SU-DHL-6 (cell line): ENCODE results near the gene CNFN.

ENCODE experiments used
- H2AFZ ChIP-seq: fragments of 200-600 bp; sonication (generic); 2 replicates; pipeline ENCODE4 v1.6.1; 2014; ENCODE audit warnings: low read depth, mild to moderate bottlenecking, moderate library complexity, mixed read lengths, antibody characterized with exemption, low read length; ENCODE audit not compliant: severe bottlenecking
- H3F3A ChIP-seq: fragments of 200-600 bp; shearing (Covaris generic); 2 replicates; pipeline ENCODE4 v1.6.0; 2016; ENCODE audit warnings: antibody characterized with exemption, mild to moderate bottlenecking; ENCODE audit not compliant: insufficient read depth
- H3K27ac ChIP-seq: fragments of 200-600 bp; sonication (generic); 2 replicates; pipeline ENCODE4 v1.5.1; 2016; ENCODE audit warnings: low read depth, mild to moderate bottlenecking, low read length, moderate library complexity, mixed read lengths
- H3K27me3 ChIP-seq: fragments of 200-600 bp; sonication (generic), shearing (Covaris generic); 2 replicates; pipeline ENCODE4 v1.6.0; 2014; ENCODE audit warnings: mild to moderate bottlenecking, low read length
- H3K36me3 ChIP-seq: fragments of 200-600 bp; sonication (generic); 2 replicates; pipeline ENCODE4 v1.6.1; 2014; ENCODE audit warnings: mild to moderate bottlenecking, low read length, mixed read lengths
- H3K4me2 ChIP-seq: fragments of 300-600, 200-600 bp; shearing (Covaris generic), sonication (generic); 2 replicates; pipeline ENCODE4 v1.6.0; 2014; ENCODE audit warnings: low read length, low read depth, mild to moderate bottlenecking; ENCODE audit not compliant: poor library complexity, severe bottlenecking
- H3K4me3 ChIP-seq: fragments of 200-600 bp; sonication (generic); 2 replicates; pipeline ENCODE4 v1.5.1; 2014; ENCODE audit warnings: antibody characterized with exemption, low read length, mild to moderate bottlenecking, mixed read lengths; ENCODE audit not compliant: insufficient read depth, poor library complexity, severe bottlenecking
- H3K79me2 ChIP-seq: fragments of 200-600 bp; sonication (generic); 2 replicates; pipeline ENCODE4 v1.6.1; 2014; ENCODE audit warnings: mild to moderate bottlenecking, low read length, moderate library complexity; ENCODE audit not compliant: insufficient read depth
- H3K9ac ChIP-seq: fragments of 200-600 bp; sonication (generic); 2 replicates; pipeline ENCODE4 v1.7.0; 2014; ENCODE audit warnings: mild to moderate bottlenecking, low read length
- H3K9me2 ChIP-seq: fragments of 200-600 bp; sonication (generic); replicated peaks from 2 replicates; pipeline ENCODE4 v1.6.1; 2014; ENCODE audit warnings: low read length; ENCODE audit not compliant: insufficient read depth
- H3K9me3 ChIP-seq: fragments of 200-600 bp; sonication (generic); 2 replicates; pipeline ENCODE4 v1.6.1; 2014; ENCODE audit warnings: low read length, mixed read lengths; ENCODE audit not compliant: insufficient read depth
- H4K20me1 ChIP-seq: fragments of 200-600 bp; sonication (generic); 2 replicates; pipeline ENCODE4 v1.6.1; 2014; ENCODE audit warnings: low read depth, mild to moderate bottlenecking, antibody characterized with exemption, low read length, moderate library complexity, mixed read lengths
- CTCF ChIP-seq: fragments of 200-600 bp; sonication (generic); IDR thresholded peaks from one replicate; pipeline ENCODE4 v1.5.1; 2017; ENCODE audit warnings: antibody characterized with exemption, mild to moderate bottlenecking, low read length, moderate library complexity; ENCODE audit not compliant: insufficient read depth, poor library complexity, severe bottlenecking
- EZH2phosphoT487 ChIP-seq: fragments of 200-600 bp; sonication (generic), shearing (Covaris generic); conservative IDR thresholded peaks from 2 replicates; pipeline ENCODE4 v1.6.1; 2018; ENCODE audit warnings: mild to moderate bottlenecking, antibody characterized with exemption, low read length, moderate library complexity, mixed read lengths

CNFN gene

GRCh38 chr19:42409477-42409876, 19.4 kb upstream of the CNFN start:
- no peak overlapping the region for H3K4me2 ChIP-seq
- no peaks in the 10 kb centered on the region for H3F3A ChIP-seq
- no peak overlapping the region for H3K27ac ChIP-seq
- H3K36me3 ChIP-seq, result no peaks in the 10 kb centered on the region
- no peaks in the 10 kb centered on the region for H3K9me3 ChIP-seq
- no peak for TF ChIP-seq CTCF
- H3K79me2 ChIP-seq, result no peaks in the 10 kb centered on the region
- H3K9me2 ChIP-seq, result no peaks in the 10 kb centered on the region
- H4K20me1 ChIP-seq, result no peaks in the 10 kb centered on the region
- no peak overlapping the region for H2AFZ ChIP-seq
- no peaks in the 10 kb centered on the region for H3K27me3 ChIP-seq
- H3K9ac ChIP-seq, result no peak overlapping the region
- no peak overlapping the region for H3K4me3 ChIP-seq

- Histone ChIP-seq H3K27me3 (no peaks in the 10 kb centered on the region), H3K9ac (no peak overlapping the region), H3K9me3 (no peaks in the 10 kb centered on the region), H3K4me2 (no peak overlapping the region), H3F3A (no peaks in the 10 kb centered on the region), H3K79me2 (no peaks in the 10 kb centered on the region), H2AFZ (no peak overlapping the region), H4K20me1 (no peaks in the 10 kb centered on the region), H3K36me3 (no peaks in the 10 kb centered on the region), H3K4me3 (no peak overlapping the region), H3K27ac (no peak overlapping the region), H3K9me2 (no peaks in the 10 kb centered on the region)
- TF ChIP-seq EZH2phosphoT487, result no peak
- no peak for TF ChIP-seq CTCF
Measured at GRCh38 chr19:42407816-42408175, 17.7 kb upstream of the CNFN start.

GRCh38 chr19:42407085-42407815, 17.2 kb upstream of the CNFN start:
- H3K4me2 ChIP-seq, result no peak overlapping the region
- H2AFZ ChIP-seq, result no peak overlapping the region
- no peak overlapping the region for H3K9ac ChIP-seq
- H3K27me3 ChIP-seq, result no peaks in the 10 kb centered on the region
- H3K79me2 ChIP-seq, result no peaks in the 10 kb centered on the region
- no peaks in the 10 kb centered on the region for H3K36me3 ChIP-seq
- TF ChIP-seq CTCF, result no peak
- TF ChIP-seq EZH2phosphoT487, result no peak
- H3F3A ChIP-seq, result no peaks in the 10 kb centered on the region
- no peak overlapping the region for H3K27ac ChIP-seq
- no peak overlapping the region for H3K4me3 ChIP-seq
- H4K20me1 ChIP-seq, result no peaks in the 10 kb centered on the region
- H3K9me3 ChIP-seq, result no peaks in the 10 kb centered on the region
- no peaks in the 10 kb centered on the region for H3K9me2 ChIP-seq
